Smooth muscle cell (in vitro differentiated cells): ENCODE data around the gene VSNL1. TPM values are rescaled to one million over a fixed set of nuclear protein-coding genes. Genes with fewer than 3 reads are reported as not detected.
A peak's percentile ranks its signal among the peaks of the same experiment; 100 is the strongest.

Experiments used
- DNase-seq: peaks from one replicate; lab custom pipeline; 2025; ENCODE audit not compliant: unreplicated experiment; lab: John Stamatoyannopoulos, UW
- H2AFZ ChIP-seq: fragments of 200-600 bp; sonication (generic); 2 replicates; pipeline ENCODE4 v1.6.0; 2016; ENCODE audit warnings: antibody characterized with exemption, low read depth, mild to moderate bottlenecking
- H3F3A ChIP-seq: fragments of 200-600 bp; sonication (generic); 2 replicates; pipeline ENCODE4 v1.6.0; 2017; ENCODE audit warnings: antibody characterized with exemption, low read depth
- H3K27ac ChIP-seq: fragments of 200-600 bp; sonication (generic); 2 replicates; pipeline ENCODE4 v1.5.1; 2016; ENCODE audit warnings: low read depth, mild to moderate bottlenecking
- H3K27me3 ChIP-seq: fragments of 200-600 bp; sonication (generic); 2 replicates; pipeline ENCODE4 v1.6.1; 2016; ENCODE audit warnings: low read depth, mild to moderate bottlenecking
- H3K36me3 ChIP-seq: fragments of 200-600 bp; sonication (generic); 2 replicates; pipeline ENCODE4 v1.5.1; 2016; ENCODE audit warnings: low read depth
- H3K4me1 ChIP-seq: fragments of 200-600 bp; sonication (generic); 2 replicates; pipeline ENCODE4 v1.5.1; 2016; ENCODE audit warnings: low read depth
- H3K4me2 ChIP-seq: fragments of 200-600 bp; sonication (generic); 2 replicates; pipeline ENCODE4 v1.6.0; 2016; ENCODE audit warnings: mild to moderate bottlenecking
- H3K4me3 ChIP-seq: fragments of 200-600 bp; sonication (generic); 2 replicates; pipeline ENCODE4 v1.5.1; 2016; ENCODE audit warnings: mild to moderate bottlenecking
- H3K79me2 ChIP-seq: fragments of 200-600 bp; sonication (generic); 2 replicates; pipeline ENCODE4 v1.6.0; 2016; ENCODE audit warnings: low read depth, mild to moderate bottlenecking
- H3K9ac ChIP-seq: fragments of 200-600 bp; sonication (generic); 2 replicates; pipeline ENCODE4 v1.6.0; 2016; ENCODE audit warnings: low read depth
- H3K9me3 ChIP-seq: fragments of 200-600 bp; sonication (generic); replicated peaks from 2 replicates; pipeline ENCODE4 v1.5.1; 2016; ENCODE audit warnings: low read depth
- H4K20me1 ChIP-seq: fragments of 200-600 bp; sonication (generic); 2 replicates; pipeline ENCODE4 v1.6.0; 2016; ENCODE audit warnings: low read depth
- WGBS: methylation state at CpG from one replicate; pipeline ENCODE4 v1.1.7; 2016; ENCODE audit warnings: low lambda C conversion rate; 5-methylcytosine and 5-hydroxymethylcytosine counted together
- polyA plus RNA-seq: library from polyadenylated mRNA; unstranded; fragments of >200 nt; fragmentation: Nextera tagmentation; extraction: Ambion mirVana; gene quantifications from 2 replicates; pipeline ENCODE4 v1.2.1, GENCODE V29; 2016
- total RNA-seq: library from RNA; depleted of rRNA; stranded (reverse); fragments of >200 nt; gene quantifications from 2 replicates; pipeline ENCODE4 v1.2.3, GENCODE V29; 2014
- TF ChIP-seq, protein P1 (sequence below): fragments of 200-600 bp; sonication (generic); IDR thresholded peaks from 2 replicates; pipeline ENCODE4 v1.5.1; 2017; ENCODE audit warnings: borderline replicate concordance, mild to moderate bottlenecking, antibody characterized with exemption; ENCODE audit not compliant: insufficient read depth, poor library complexity, severe bottlenecking

Gene VSNL1
- total and polyA plus RNA-seq, 2 experiments from 2014 or later: 2.8 to 4.5 TPM

DNA sequence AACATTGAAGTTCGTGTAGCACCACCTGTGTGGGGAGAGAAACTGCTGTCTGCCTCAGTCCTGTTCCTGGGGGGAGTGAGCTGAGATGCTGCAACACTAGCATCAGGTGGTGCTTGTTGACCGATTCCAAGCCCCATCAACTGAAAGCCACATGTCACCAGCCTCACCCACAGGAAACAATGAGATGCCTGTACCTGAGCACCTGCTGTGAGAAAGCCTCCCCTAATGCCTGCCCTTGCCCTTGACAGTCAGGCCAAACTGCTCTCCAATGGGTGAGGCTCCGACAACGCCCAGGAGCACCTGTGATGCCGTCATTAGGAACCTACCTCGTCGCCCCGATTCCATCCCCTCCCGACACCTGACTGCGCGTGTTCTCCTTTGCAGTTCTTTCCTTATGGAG, 108.5 kb downstream of the VSNL1 start:
- no peak overlapping the region for H2AFZ ChIP-seq
- H3K27me3 ChIP-seq: no peaks in the 10 kb centered on the region
- H3K79me2 ChIP-seq: no peaks in the 10 kb centered on the region
- no peak overlapping the region for H3K4me2 ChIP-seq
- WGBS: 94% methylated on average over 11 of the region's 11 CpGs
- no peaks in the 10 kb centered on the region for H3K36me3 ChIP-seq
- H3F3A ChIP-seq: peaks cover 3% of the 10 kb centered on the region
- no peak overlapping the region for H3K9ac ChIP-seq
- TF ChIP-seq, protein P1, sequence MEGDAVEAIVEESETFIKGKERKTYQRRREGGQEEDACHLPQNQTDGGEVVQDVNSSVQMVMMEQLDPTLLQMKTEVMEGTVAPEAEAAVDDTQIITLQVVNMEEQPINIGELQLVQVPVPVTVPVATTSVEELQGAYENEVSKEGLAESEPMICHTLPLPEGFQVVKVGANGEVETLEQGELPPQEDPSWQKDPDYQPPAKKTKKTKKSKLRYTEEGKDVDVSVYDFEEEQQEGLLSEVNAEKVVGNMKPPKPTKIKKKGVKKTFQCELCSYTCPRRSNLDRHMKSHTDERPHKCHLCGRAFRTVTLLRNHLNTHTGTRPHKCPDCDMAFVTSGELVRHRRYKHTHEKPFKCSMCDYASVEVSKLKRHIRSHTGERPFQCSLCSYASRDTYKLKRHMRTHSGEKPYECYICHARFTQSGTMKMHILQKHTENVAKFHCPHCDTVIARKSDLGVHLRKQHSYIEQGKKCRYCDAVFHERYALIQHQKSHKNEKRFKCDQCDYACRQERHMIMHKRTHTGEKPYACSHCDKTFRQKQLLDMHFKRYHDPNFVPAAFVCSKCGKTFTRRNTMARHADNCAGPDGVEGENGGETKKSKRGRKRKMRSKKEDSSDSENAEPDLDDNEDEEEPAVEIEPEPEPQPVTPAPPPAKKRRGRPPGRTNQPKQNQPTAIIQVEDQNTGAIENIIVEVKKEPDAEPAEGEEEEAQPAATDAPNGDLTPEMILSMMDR: no peak
- no peak overlapping the region for H3K27ac ChIP-seq
- H3K4me3 ChIP-seq: no peak overlapping the region
- H4K20me1 ChIP-seq: no peaks in the 10 kb centered on the region
- DNase-seq: no peak
- H3K4me1 ChIP-seq: peaks cover 7% of the 10 kb centered on the region
- H3K9me3 ChIP-seq: no peaks in the 10 kb centered on the region

- Histone ChIP-seq H3K27me3 (no peaks in the 10 kb centered on the region), H2AFZ (no peak overlapping the region), H3K4me3 (no peak overlapping the region), H4K20me1 (no peaks in the 10 kb centered on the region), H3K27ac (no peak overlapping the region), H3K9ac (no peak overlapping the region), H3K36me3 (no peaks in the 10 kb centered on the region), H3K9me3 (no peaks in the 10 kb centered on the region), H3F3A (no peaks in the 10 kb centered on the region), H3K4me2 (no peak overlapping the region), H3K4me1 (no peaks in the 10 kb centered on the region), H3K79me2 (no peaks in the 10 kb centered on the region)
- WGBS: 85% methylated on average over 9 of the region's 9 CpGs
- no peak for DNase-seq
- TF ChIP-seq, protein P1: no peak
Measured at GRCh38 chr2:17652681-17653394, 112.3 kb downstream of the VSNL1 start.

GRCh38 chr2:17657759-17658158, 117.3 kb downstream of the VSNL1 start:
- Histone ChIP-seq H3K9ac (peak overlapping the region; percentile 6), H3K9me3 (no peaks in the 10 kb centered on the region), H3K4me2 (no peak overlapping the region), H3K36me3 (no peaks in the 10 kb centered on the region), H3K27ac (peak overlapping the region; percentile 56), H3F3A (no peaks in the 10 kb centered on the region), H3K27me3 (no peaks in the 10 kb centered on the region), H3K4me1 (no peaks in the 10 kb centered on the region), H4K20me1 (no peaks in the 10 kb centered on the region), H3K79me2 (no peaks in the 10 kb centered on the region), H3K4me3 (no peak overlapping the region), H2AFZ (no peak overlapping the region)
- TF ChIP-seq, protein P1: no peak
- DNase-seq: no peak
- WGBS: 96% methylated on average over 4 of the region's 4 CpGs

DNA sequence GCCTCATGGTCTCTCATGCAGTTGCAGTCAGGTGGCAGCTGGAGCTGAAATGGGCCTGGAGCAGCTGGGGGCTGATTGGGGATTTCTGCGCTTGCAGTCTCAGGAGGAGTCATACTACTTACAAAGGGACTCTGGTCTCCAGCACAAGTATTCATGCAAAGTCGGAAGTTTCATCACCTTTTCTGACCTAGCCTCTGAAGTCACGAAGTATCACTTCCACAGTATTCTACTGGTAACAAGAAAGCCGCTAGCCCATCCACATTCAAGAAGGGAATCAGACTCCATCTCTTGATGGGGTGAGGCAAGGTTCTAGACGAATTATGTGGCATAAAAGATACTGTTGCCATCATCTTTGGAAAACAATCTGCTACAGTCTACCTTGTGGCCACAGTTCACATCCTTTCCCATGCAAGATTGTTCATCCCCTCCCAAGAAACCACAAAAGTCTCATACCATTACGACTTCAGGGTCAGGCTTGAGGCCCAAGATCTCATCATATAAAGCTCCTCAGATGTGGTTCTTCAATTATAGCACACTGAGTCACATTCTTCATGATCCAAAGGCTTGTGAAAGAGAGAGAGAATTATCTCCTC, 117.9 kb downstream of the VSNL1 start:
- Histone ChIP-seq H3K79me2 (no peaks in the 10 kb centered on the region), H3K4me1 (no peaks in the 10 kb centered on the region), H3K4me3 (no peak overlapping the region), H3K27me3 (no peaks in the 10 kb centered on the region), H3F3A (no peaks in the 10 kb centered on the region), H3K36me3 (peaks cover 2% of the 10 kb centered on the region), H3K4me2 (no peak overlapping the region), H3K9ac (peak overlapping the region; percentile 6), H3K9me3 (no peaks in the 10 kb centered on the region), H3K27ac (peak overlapping the region; percentile 56), H4K20me1 (no peaks in the 10 kb centered on the region), H2AFZ (no peak overlapping the region)
- TF ChIP-seq, protein P1: no peak
- DNase-seq: no peak
- 77% methylated on average over 6 of the region's 6 CpGs for WGBS
